ENCODE measurements around the gene TAT.
A peak's percentile ranks its signal among the peaks of the same experiment; 100 is the strongest.
"Not testable (repeated sequence)": the region's sequence is repeated elsewhere in the genome, so short reads cannot be mapped to it uniquely, and the experiment has no call there.

Gene TAT

DNA sequence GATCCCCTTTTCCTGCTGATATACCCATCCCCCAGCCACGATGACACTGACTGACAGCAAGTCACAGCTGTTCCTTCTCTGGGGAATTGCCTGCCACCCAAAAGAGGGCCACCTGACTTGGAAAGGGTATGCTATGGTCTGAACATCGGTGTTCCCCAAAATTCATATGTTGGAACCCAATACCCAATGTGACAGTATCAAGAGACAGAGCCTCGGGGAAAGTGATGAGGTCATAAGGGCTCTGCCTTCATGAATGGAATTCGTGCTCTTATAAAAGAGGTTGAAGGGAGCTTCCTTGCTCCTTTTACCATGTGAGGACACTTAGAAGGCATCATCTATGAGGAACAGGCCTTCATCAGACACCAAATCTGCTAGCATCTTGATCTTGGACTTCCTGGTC lies 41.5 kb upstream of the TAT start:
- Histone ChIP-seq H3K36me3 (no peaks in the 10 kb centered on the region), H3K9me3 (ENCODE audit: severe bottlenecking) (no peaks in the 10 kb centered on the region), H3K4me3 (ENCODE audit: low read depth, low read length) (no peak overlapping the region), H3K27ac (no peak overlapping the region), H3K27me3 (ENCODE audit: insufficient read depth, low read depth, severe bottlenecking) (no peaks in the 10 kb centered on the region)
- no peak for DNase-seq
- TF ChIP-seq CTCF (IDR thresholded peaks at IDR 0.05; ENCODE audit: low read depth, low read length): no peak

GRCh38 chr16:71614956-71615355 lies 38.1 kb upstream of the TAT start:
- H3K4me3 ChIP-seq (ENCODE audit: low read depth, low read length); H3K27ac ChIP-seq; DNase-seq; H3K36me3 ChIP-seq; H3K9me3 ChIP-seq (ENCODE audit: severe bottlenecking); H3K27me3 ChIP-seq (ENCODE audit: insufficient read depth, low read depth, severe bottlenecking): not testable (repeated sequence)

GRCh38 chr16:71610936-71611871 lies 34.3 kb upstream of the TAT start:
- Histone ChIP-seq H3K27ac (no peak overlapping the region), H3K4me3 (ENCODE audit: low read depth, low read length) (peak overlapping the region; percentile 8), H3K27me3 (ENCODE audit: insufficient read depth, low read depth, severe bottlenecking) (no peaks in the 10 kb centered on the region), H3K36me3 (no peaks in the 10 kb centered on the region), H3K9me3 (ENCODE audit: severe bottlenecking) (no peaks in the 10 kb centered on the region)
- peak; percentile 93 for TF ChIP-seq CTCF (IDR thresholded peaks at IDR 0.05; ENCODE audit: low read depth, low read length)
- peak; percentile 87 for DNase-seq

DNA sequence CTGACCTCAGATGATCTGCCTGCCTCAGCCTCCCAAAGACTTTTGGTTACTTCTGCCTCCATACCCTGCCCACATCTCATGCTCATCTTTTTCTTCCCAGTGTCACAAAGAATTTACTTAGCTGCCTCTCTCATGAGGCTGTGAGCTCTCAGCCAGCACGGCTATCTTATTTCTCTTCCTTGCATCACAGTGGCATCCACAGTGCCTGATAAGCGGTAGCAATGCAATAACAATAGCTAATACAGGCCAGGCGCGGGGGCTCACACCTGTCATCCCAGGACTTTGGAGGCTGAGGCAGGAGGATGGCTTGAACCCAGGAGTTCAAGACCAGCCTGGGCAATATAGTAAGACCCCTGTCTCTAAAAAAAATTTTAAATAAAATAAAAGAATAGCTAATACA lies 33.6 kb upstream of the TAT start:
- H3K27ac ChIP-seq: no peak overlapping the region
- H3K4me3 ChIP-seq (ENCODE audit: low read depth, low read length): no peak overlapping the region
- TF ChIP-seq CTCF (IDR thresholded peaks at IDR 0.05; ENCODE audit: low read depth, low read length): no peak
- H3K36me3 ChIP-seq: no peaks in the 10 kb centered on the region
- no peak for DNase-seq
- H3K27me3 ChIP-seq (ENCODE audit: insufficient read depth, low read depth, severe bottlenecking): no peaks in the 10 kb centered on the region
- no peaks in the 10 kb centered on the region for H3K9me3 ChIP-seq (ENCODE audit: severe bottlenecking)

GRCh38 chr16:71609066-71609465 lies 32.2 kb upstream of the TAT start:
- Histone ChIP-seq H3K4me3 (ENCODE audit: low read depth, low read length) (no peak overlapping the region), H3K36me3 (no peaks in the 10 kb centered on the region), H3K27ac (no peak overlapping the region), H3K9me3 (ENCODE audit: severe bottlenecking) (no peaks in the 10 kb centered on the region), H3K27me3 (ENCODE audit: insufficient read depth, low read depth, severe bottlenecking) (no peaks in the 10 kb centered on the region)
- DNase-seq: no peak
- no peak for TF ChIP-seq CTCF (IDR thresholded peaks at IDR 0.05; ENCODE audit: low read depth, low read length)

DNA sequence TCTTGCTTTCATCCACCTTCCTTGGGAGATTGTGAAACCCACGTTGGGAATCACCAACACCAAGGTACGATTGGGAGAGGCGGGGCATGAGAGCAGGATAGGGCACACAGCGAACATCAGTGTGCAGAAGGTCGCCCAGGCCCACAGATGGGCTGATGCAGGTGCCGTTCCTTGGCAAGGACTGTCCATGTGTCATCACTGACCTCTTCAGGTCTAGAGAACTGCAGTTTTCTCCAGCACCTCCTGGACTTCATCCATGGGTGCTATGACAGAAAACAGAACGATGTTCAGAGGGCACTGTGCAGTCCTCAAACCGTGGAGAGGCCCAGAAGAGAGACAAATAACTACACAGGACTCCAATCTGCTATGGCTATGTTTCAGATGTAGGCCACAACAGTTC lies 23.9 kb upstream of the TAT start:
- DNase-seq: no peak
- TF ChIP-seq CTCF (IDR thresholded peaks at IDR 0.05; ENCODE audit: low read depth, low read length): no peak

GRCh38 chr16:71598426-71598825 lies 21.5 kb upstream of the TAT start:
- DNase-seq; H3K27ac ChIP-seq; H3K4me3 ChIP-seq (ENCODE audit: low read depth, low read length); H3K27me3 ChIP-seq (ENCODE audit: insufficient read depth, low read depth, severe bottlenecking); H3K9me3 ChIP-seq (ENCODE audit: severe bottlenecking); H3K36me3 ChIP-seq: not testable (repeated sequence)

More for the DNA sequence above, 23.9 kb upstream of the TAT start:
- Histone ChIP-seq H3K9me3 (ENCODE audit: severe bottlenecking) (no peaks in the 10 kb centered on the region), H3K4me3 (ENCODE audit: low read depth, low read length) (no peak overlapping the region), H3K27ac (no peak overlapping the region), H3K27me3 (ENCODE audit: insufficient read depth, low read depth, severe bottlenecking) (no peaks in the 10 kb centered on the region), H3K36me3 (no peaks in the 10 kb centered on the region)

- H3K4me3 ChIP-seq (ENCODE audit: low read depth, low read length); H3K27ac ChIP-seq; H3K36me3 ChIP-seq; H3K9me3 ChIP-seq (ENCODE audit: severe bottlenecking); DNase-seq; H3K27me3 ChIP-seq (ENCODE audit: insufficient read depth, low read depth, severe bottlenecking): not testable (repeated sequence)
These were observed 18.5 kb upstream of the TAT start for GRCh38 chr16:71595340-71595826.
